GM12872 (cell line): ENCODE measurements around the gene IGSF21.

ENCODE experiments used
- TF ChIP-seq, protein P1 (sequence below): IDR thresholded peaks from 3 replicates; pipeline ENCODE4 v1.5.1; 2011; ENCODE audit warnings: low read depth, mild to moderate bottlenecking, low read length, moderate library complexity; ENCODE audit not compliant: insufficient read depth

IGSF21 gene

DNA sequence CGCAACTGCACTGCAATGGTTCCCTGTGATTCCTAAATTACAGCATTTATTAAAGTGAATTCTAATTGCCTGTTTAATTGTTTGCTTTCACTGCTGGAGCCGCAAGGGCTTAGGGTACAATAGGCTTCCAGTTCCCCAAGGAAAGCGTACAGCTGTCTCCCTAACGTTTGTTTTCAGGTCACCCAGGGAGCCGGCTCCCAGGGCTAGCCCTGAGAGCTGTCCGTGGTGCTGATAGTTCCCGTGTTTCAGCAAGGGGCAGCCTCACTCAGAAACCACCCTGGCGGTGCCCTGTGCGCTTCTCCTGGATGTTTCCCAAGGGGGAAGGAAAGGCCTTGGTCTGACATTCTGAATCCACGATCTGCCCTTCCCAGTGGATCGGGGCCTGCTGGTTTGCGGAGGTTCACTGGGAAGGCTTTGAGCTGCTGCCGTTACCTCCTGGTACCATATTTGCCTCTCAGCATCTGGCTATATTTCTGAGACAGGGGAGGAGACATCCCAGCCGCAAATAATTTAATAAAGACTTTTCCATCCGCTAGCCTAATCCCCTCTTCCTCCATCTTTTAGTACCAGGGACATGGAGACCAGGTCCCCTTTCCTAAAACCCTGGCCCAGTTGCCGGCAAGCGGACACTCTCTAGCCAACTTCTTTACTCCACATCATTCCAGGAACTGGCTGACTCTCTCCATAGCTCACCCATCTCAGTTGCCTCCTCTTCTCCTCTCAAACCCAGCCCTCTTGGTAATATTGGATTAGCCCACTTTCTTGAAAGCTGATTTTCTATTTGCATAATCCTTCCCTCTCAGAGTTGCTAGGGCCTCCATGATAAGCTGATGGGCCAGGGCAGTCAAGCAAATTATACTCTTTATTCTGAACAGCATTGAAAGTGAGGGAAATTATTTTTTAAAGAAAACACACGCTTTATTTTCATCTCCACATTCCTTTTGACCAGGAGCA is 149.0 kb downstream of the IGSF21 start:
- TF ChIP-seq, protein P1, sequence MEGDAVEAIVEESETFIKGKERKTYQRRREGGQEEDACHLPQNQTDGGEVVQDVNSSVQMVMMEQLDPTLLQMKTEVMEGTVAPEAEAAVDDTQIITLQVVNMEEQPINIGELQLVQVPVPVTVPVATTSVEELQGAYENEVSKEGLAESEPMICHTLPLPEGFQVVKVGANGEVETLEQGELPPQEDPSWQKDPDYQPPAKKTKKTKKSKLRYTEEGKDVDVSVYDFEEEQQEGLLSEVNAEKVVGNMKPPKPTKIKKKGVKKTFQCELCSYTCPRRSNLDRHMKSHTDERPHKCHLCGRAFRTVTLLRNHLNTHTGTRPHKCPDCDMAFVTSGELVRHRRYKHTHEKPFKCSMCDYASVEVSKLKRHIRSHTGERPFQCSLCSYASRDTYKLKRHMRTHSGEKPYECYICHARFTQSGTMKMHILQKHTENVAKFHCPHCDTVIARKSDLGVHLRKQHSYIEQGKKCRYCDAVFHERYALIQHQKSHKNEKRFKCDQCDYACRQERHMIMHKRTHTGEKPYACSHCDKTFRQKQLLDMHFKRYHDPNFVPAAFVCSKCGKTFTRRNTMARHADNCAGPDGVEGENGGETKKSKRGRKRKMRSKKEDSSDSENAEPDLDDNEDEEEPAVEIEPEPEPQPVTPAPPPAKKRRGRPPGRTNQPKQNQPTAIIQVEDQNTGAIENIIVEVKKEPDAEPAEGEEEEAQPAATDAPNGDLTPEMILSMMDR, result no peak

DNA sequence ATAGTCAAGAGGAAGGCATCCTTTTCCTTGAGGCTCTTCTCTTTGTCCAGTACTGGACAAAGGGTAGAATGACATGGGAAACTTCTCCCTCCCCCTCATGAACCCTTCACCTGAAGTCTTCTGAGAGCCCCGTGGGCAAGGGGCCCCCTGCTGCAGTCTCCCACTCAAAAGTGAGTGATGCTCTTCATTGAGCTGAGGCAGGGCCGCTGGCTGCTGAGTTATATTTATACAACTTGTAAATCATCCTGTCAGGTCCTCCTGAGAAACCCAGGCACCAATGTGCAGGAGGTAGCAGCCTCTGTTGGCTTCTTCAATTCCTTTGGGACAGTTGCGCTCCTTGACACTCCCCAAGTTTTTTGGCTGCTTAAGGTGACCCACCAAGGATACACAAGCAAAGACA is 150.2 kb downstream of the IGSF21 start:
- TF ChIP-seq, protein P1, result no peak

DNA sequence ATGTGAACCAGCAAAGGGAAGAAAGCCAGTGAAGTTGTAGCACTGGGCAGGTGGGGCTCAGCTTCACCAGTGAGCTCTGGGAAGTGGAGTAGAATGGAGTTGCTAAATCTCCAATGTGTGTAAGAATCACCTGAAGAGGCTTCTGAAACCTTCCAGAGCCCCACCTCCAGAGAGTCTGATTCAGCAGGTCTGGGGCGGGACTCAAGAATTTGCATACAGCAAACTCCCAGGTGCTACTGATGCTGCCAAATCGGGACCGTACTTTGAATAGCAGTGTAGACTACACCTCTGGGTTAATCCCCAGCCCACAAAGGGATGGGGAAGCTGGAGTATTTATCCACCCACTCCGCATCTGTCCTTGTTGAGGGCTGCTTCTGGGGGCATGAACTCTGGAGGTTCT is 154.3 kb downstream of the IGSF21 start:
- TF ChIP-seq, protein P1, result no peak

DNA sequence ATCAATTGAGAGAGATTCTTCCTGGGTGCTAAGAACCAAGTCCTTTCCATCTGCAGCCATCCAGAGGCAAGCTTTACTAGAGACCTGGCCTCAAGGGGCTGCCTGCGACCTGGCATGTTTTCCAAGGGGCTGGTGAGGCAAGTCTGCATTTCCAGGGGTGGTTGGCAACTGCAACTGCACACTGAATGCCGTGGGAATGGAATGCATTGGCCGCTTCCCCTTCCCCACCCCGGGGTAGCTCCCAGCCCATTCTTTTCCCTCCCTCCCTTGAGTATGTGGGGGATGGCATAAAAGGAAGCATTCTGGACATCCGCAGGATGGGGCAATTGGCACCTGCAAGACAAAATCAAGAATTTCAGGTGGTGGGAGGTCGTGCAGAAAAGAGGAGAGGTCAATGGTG is 155.1 kb downstream of the IGSF21 start:
- TF ChIP-seq, protein P1, result no peak

DNA sequence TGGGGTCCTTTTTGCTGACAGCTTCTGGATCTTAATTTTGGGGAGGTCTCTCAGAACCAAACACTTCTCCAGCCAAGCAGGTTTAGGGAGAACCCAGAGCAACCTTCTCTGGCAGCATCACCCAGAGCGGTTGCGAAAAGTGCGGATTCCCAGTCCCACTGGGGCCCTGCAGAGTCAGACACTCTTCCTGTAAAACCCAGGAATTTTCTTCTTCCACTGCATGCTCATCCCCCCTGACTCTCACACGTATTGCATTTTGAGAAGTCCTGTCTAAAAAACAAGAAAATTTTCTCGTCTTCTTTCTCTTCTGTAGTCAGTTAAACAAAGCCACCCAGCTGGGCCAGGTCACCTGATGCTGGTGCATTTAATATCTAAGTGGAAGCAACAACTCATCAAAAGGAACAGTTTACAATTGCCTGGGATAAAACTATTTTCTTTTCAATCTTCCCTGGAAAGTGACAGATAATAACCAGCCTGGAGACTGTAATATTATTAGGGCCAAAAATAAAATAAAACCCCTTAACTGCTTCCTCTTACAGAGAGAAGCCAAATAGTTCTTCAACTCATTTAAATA is 156.0 kb downstream of the IGSF21 start:
- TF ChIP-seq, protein P1, result no peak

DNA sequence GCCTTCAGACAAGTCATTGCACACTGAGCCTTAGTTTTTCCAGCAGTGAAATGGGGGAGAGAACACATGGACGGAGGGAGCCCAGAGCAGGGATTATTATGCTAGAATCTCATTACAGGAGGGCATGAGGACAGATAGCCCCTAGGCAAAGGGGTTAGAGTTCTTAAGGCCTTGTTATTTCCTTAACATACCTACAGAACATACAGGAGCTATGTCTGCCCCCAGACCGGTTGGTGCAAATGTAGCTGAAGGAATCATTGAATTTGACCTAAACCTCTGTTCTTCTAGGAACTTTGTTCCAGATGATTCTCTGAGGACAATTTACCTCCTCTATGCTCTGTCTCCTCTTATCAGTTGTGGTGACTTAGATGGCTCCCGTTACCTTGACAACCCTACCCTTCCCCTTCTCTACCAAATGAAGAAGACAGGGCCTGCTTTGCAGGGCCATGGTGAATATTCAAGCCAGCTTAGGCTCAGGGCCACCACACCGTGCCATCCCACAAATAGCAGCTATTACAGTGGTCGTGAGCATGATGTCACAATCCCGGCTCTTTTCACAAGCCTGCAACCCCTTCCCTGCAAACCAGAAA is 156.9 kb downstream of the IGSF21 start:
- TF ChIP-seq, protein P1, result no peak

DNA sequence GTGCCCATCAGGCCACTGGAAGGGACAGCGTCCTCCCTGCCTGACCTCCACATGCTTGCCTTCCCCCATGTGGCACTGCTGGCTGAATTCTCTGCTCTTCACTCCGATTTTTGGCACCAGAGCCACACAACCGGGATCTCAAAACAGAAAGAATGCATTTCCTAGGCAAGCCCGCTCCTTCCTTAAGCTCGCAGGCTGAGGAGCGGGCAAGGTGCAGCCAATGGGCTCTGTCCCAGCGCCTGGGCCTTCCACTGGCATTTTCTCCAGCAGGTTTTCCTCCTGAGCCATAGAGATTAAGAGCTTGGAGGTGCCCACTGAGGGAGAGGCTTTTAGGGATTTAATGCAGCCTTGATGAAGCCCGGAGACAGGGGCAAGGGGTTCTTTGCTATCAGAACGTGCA is 158.0 kb downstream of the IGSF21 start:
- TF ChIP-seq, protein P1, result no peak
